ENCODE data around the gene SLC39A9. TPM values are rescaled to one million over a fixed set of nuclear protein-coding genes. Genes with fewer than 3 reads are reported as not detected.

Gene SLC39A9
- total and polyA plus RNA-seq, 2 of the 13 experiments (the other 11 are each of a cell fraction or from before 2014, with no cell fraction given), result 46.6 to 69.5 TPM

- TF ChIP-seq TSC22D2 (CRISPR knock-in tag; IDR thresholded peaks at IDR 0.05; ENCODE audit: borderline replicate concordance) (peak; percentile 34; the same call in 1 of the 2 replicates), TOPORS (CRISPR knock-in tag; IDR thresholded peaks at IDR 0.05) (no peak), GATAD2A (CRISPR knock-in tag; IDR thresholded peaks at IDR 0.05) (peak; percentile 43; the same call in 1 of the 2 replicates), MEIS2 (CRISPR knock-in tag; IDR thresholded peaks at IDR 0.05) (peak; percentile 29; the same call in 1 of the 2 replicates), ISX (CRISPR knock-in tag; conservative IDR thresholded peaks at IDR 0.05) (no peak), KLF16 (CRISPR knock-in tag; IDR thresholded peaks at IDR 0.05) (peak in 1 of 2 experiments; percentile 67; a peak in 1 of 4 replicates), HNRNPK (IDR thresholded peaks at IDR 0.05; ENCODE audit: low read depth, low read length, poor library complexity, severe bottlenecking) (peak; percentile 36), ZNF335 (CRISPR knock-in tag; IDR thresholded peaks at IDR 0.05) (no peak), KAT7 (CRISPR knock-in tag; IDR thresholded peaks at IDR 0.05; ENCODE audit: borderline replicate concordance) (peak; percentile 71), ZFYVE20 (CRISPR knock-in tag; IDR thresholded peaks at IDR 0.05; ENCODE audit: borderline replicate concordance, low read depth) (no peak), ZNF83 (CRISPR knock-in tag; IDR thresholded peaks at IDR 0.05; ENCODE audit: borderline replicate concordance) (no peak), ZNF609 (CRISPR knock-in tag; IDR thresholded peaks at IDR 0.05; ENCODE audit: borderline replicate concordance) (no peak), HMG20B (CRISPR knock-in tag; conservative IDR thresholded peaks at IDR 0.05) (peak; percentile 1; the same call in 1 of the 2 replicates), ZBTB8A (CRISPR knock-in tag; IDR thresholded peaks at IDR 0.05; ENCODE audit: borderline replicate concordance, low read depth) (0 out of 2 replicates have a peak, but pooled peaks have one; percentile 5), ZNF710 (CRISPR knock-in tag; IDR thresholded peaks at IDR 0.05; ENCODE audit: borderline replicate concordance) (no peak; the same call in 1 of the 2 replicates), THAP11 (CRISPR knock-in tag; IDR thresholded peaks at IDR 0.05) (peak; percentile 95), FOXM1 (CRISPR knock-in tag; IDR thresholded peaks at IDR 0.05) (no peak), GATAD1 (CRISPR knock-in tag; IDR thresholded peaks at IDR 0.05) (peak; percentile 94), ZBTB44 (CRISPR knock-in tag; IDR thresholded peaks at IDR 0.05) (0 out of 2 replicates have a peak, but pooled peaks have one; percentile 79), ZNF451 (CRISPR knock-in tag; IDR thresholded peaks at IDR 0.05) (no peak; the same call in 1 of the 2 replicates)
Measured at GRCh38 chr14:69398053-69398817, at the start of gene SLC39A9, which contains the start of gene ERH (continued).

Data from HepG2 (cell line).